Stimulated activated CD4-positive, alpha-beta T cell treated with anti-CD3 and anti-CD28 coated beads, Interleukin-15, amount 100 ng/mL, for 48 hours (primary cell): Measurements from ENCODE around the gene FOXD1.
"Not testable (repeated sequence)": the region's sequence is repeated elsewhere in the genome, so short reads cannot be mapped to it uniquely, and the experiment has no call there.

ENCODE experiments used
- DNase-seq, 2 donors: peaks; one replicate each; pipeline ENCODE4 v3.0.0-alpha.2; 2020; ENCODE audit warnings: low read depth in 2 of 2

The FOXD1 gene

DNA sequence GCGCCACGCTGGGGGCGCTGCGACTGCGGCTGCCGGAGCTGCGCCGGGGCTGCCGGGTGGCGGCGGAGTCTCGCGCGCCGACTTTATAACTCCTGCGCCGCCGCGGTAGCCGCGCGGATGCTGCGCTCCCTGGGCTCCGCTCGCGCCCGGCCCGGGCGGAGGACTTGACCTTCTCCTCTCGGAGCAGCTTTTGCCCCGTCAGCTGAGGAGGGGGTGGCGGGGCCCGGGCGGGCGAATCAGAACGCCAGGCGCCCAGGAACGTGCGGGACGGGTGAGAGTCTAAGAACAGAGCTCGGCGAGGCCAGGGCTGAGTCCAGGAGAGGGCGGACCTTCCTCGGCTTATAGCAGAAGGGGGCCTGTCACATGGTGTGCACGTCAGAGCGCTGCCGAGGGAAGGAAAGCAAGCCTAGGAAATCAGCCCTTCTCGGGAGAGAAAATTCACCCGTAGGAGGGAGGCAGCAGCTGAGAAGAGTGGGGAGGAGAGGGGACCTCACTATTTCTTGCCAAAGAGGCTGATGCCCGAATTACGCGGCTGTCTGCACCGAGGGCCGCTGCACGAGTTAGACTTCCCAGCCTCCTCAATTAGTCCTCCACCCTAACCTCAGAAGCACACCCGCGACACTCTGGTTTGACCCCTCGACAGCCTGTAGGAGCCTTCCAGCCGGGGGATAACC, at the start of gene FOXD1:
Gene FOXD1 (minus strand): TSS at position 315 of the 674 bp plus-strand sequence. CDS start 415 bp downstream, outside the sequence.
- DNase-seq: no peak

DNA sequence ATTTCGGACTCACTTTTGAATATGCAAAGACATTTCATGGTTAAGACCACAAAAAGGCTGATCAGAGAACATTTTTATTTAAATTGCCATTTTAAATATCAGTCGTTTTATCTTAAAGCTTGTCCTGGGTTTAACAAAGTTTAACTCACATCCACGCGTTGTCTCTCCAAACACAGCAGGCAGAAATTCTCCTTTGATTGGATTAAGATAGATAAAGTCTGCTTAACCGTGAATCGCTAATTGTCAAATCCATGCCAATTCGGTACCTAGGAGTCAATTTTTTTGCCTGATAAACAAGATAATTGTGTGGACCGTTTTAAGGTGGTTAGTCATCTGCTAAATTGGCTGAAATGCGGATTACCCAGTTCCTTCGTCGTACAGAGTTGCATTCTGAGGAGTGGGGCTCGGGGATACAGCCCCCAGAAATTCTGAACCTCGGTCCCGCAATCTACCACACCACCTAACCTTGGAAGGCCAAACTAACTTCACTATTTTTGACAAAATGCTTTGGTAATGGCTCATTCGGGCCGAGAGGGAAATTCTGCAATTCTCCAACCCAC, 49.0 kb upstream of the FOXD1 start:
- no peak for DNase-seq

DNA sequence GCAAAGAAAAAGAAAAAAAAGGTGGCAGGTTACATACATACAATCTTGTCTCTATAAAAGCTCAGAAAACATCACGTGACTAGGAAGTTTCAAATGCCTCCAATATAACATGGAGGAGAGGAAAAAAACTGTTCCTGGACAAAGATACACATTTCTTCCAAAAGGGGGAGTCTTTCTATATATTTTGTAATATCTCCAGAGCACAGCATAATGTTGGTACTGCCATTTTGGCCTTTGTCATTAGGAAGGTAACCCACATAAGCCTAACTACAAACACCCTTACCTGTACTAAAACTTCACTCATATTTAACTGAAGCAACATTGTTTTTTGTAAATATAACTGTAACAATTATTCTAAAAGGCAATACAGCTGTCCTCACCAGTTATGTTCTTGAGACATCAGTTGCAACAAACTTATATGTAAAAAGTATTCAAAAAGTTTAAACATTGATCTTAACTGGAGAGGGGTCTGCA, 48.4 kb upstream of the FOXD1 start:
- no peak for DNase-seq

GRCh38 chr5:73495772-73496335, 47.3 kb upstream of the FOXD1 start:
- no peak for DNase-seq

GRCh38 chr5:73494721-73495120, 46.1 kb upstream of the FOXD1 start:
- DNase-seq: no peak

- no peak for DNase-seq
Observed at GRCh38 chr5:73493421-73493820, 44.8 kb upstream of the FOXD1 start.

DNA sequence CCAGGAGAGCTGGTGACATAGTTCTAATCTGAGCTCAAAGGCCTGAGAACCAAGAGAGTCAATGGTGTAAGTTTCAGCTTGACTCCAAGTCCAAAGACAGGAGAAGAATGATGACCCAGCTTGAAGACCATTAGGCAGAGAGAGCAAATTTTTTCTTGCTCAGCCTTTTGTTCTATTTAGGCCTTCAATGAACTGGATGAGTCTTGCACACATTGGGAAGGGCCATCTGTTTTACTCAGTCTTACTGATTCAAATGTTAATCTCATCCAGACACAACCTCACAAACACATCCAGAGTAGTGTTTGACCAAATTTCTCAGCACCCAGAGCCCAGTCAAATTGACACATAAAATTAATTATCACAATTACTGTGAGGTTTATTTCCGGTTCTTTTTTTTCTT, 42.6 kb upstream of the FOXD1 start:
- no peak for DNase-seq

DNA sequence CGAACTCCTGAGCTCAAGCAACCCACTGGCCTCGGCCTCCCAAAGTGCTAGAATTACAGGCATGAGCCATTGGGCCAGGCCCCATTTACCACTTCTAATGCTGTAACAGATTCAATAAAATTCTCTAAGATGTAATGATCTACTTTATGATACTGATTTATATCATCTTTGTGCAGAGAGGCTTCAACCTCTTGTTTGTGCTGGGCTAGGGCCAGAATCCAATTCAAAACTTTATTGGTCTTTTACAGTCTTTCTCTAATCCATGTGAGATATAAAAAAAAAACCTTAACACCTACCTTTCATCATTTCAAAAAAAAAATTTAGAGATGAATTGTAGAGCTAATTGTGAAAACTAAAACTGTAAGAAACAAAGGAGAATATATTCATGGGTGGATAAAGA, 41.5 kb upstream of the FOXD1 start:
- no peak for DNase-seq

- DNase-seq: no peak
Observed at GRCh38 chr5:73488806-73489205, 40.2 kb upstream of the FOXD1 start.

GRCh38 chr5:73487815-73488214, 39.2 kb upstream of the FOXD1 start:
- no peak for DNase-seq

- DNase-seq: not testable (repeated sequence)
Observed at GRCh38 chr5:73487257-73487656, 38.7 kb upstream of the FOXD1 start.

DNA sequence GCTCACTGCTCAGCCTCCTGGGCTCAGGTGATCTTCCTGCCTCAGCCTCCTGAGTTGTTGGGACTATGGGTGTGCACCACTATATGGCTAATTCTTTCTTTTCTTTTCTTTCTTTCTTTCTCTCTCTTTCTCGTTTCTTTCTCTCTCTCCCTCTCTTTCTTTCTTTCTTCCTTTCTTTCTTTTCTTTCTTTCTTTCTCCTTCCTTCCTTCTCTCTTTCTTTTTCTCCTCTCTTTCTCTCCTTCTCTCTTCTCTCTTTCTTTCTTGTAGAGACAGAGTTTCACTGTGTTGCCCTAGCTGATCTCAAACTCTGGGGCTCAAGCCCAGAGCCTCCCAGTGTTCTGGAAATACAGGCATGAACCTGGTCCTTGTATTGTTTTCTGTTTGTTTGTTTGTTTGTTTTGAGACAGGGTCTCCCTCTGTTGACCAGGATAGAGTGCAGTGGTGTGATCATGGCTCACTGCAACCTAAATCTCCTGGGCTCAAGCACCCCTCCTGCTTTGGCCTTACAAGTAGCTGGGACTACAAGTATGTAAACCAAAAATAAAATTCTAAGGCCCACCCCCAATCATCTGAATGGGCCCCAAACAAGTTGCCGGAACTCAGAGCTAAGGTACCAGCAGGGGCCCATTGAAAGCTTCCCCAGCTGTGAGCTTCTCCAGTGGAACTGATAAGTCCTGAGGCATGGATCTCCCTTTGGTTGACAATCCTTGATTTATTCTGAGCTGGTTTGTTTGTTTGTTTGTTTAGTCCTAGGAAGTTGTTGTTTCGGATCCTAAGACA, 37.7 kb upstream of the FOXD1 start:
- DNase-seq: no peak

DNA sequence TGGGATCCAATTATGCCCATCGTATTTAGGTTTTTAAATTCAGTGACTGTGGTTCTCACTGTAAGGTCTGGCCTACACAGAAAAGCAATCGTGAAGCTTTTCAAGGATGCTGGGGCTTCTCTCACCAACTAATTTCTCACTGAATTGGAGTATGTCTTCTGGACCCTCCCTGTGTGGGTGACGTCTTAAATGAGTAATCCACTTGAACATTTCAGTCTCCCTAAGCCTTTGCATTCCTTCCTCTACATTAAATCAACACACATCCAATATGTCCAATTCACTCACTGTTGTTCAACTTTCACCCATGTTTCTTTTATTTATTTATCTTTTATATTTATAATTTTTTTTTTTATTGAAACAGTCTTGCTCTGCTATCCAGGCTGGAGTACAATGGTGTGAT, 37.1 kb upstream of the FOXD1 start:
- DNase-seq: no peak

GRCh38 chr5:73484511-73484910, 35.9 kb upstream of the FOXD1 start:
- DNase-seq: no peak

DNA sequence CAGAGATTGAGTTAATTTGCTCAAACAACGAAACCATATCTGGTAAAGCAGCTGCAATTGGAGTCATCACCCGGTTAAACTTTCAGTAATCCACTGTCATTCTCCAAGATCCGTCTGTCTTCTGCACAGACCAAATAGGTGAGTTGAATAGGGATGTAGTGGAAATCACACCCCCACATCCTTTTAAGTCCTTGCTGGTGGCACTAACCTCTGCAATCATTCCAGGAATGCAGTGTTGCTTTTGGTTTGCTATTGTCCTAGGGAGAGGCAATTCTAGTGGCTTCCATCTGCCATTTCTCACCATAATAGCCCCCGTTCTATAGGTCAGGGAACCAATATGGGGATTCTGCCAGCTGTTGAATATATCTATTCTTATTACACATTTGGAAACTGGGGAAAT, 35.1 kb upstream of the FOXD1 start:
- no peak for DNase-seq

GRCh38 chr5:73482383-73483136, 34.0 kb upstream of the FOXD1 start:
- no peak for DNase-seq

DNA sequence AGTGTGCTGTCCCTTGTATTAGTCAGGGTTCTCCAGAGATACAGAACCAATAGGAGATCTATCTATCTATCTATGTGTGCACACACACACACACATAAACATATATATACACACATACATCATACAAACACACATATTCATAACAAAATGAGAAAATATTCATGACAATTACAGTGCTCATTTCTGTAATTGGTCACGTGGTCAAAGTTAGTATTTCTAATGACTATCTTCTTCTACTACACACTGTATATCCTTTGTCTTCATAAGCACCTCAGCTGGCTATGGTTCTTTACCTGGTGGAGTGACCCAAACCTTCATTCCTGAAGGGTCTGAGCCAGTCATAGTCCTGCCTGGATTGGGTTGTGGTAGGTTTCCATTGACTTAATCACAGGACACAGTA, 31.9 kb upstream of the FOXD1 start:
- no peak for DNase-seq

DNA sequence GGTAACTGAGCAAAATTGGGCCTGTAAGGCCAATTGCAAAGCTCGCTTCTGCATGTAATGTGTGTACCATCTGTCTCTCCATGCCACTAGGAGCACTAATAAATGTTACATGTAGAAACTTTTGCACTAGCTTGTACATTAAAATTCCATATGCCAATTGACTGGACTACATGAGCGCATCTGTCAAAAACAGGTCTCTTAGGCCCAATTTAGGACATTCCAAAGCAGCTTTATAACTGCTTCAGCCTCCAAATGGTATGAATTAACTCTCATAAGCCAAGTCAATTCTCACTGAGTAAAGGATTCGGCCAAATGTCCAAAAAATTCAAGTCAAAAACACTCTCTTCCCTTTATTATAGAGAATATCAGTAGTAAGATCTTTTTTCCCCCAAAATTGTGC, 23.5 kb upstream of the FOXD1 start:
- no peak for DNase-seq

DNA sequence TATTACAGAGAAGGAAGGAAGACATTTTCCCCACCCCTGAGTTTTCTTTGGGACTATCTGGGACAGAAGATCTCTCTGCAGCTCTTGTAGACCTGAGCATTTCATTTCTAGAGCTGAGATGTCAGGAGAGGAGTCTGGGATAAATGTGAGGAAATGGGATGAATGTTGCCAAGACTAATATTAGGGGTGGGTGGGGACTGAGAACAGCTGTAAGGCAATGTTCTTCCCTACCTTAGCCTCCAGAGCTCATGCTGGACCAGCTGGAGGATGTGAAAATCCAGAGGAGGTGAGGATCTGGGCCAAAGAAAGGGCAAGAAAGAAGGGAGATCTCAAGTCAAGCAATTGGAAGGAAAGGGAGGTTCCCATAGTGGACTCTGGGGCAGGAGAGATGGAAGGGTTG, 23.1 kb upstream of the FOXD1 start:
- DNase-seq: no peak

- DNase-seq: no peak
Observed at GRCh38 chr5:73469878-73470277, 21.3 kb upstream of the FOXD1 start.

- DNase-seq: not testable (repeated sequence)
Observed at GRCh38 chr5:73468638-73469037, 20.1 kb upstream of the FOXD1 start.
